HG02678 (cell line): ENCODE measurements around the gene TAOK1.

Experiments used
- ATAC-seq: cut with Tn5 transposase; IDR thresholded peaks from one replicate; pipeline ENCODE4 v1.9.1; 2021; ENCODE audit warnings: mild to moderate bottlenecking, moderate library complexity; ENCODE audit not compliant: unreplicated experiment

Gene TAOK1

GRCh38 chr17:29376667-29377270 is 13.4 kb upstream of the TAOK1 start:
- ATAC-seq = no peak

GRCh38 chr17:29378500-29378899 is 11.7 kb upstream of the TAOK1 start:
- no peak for ATAC-seq

DNA sequence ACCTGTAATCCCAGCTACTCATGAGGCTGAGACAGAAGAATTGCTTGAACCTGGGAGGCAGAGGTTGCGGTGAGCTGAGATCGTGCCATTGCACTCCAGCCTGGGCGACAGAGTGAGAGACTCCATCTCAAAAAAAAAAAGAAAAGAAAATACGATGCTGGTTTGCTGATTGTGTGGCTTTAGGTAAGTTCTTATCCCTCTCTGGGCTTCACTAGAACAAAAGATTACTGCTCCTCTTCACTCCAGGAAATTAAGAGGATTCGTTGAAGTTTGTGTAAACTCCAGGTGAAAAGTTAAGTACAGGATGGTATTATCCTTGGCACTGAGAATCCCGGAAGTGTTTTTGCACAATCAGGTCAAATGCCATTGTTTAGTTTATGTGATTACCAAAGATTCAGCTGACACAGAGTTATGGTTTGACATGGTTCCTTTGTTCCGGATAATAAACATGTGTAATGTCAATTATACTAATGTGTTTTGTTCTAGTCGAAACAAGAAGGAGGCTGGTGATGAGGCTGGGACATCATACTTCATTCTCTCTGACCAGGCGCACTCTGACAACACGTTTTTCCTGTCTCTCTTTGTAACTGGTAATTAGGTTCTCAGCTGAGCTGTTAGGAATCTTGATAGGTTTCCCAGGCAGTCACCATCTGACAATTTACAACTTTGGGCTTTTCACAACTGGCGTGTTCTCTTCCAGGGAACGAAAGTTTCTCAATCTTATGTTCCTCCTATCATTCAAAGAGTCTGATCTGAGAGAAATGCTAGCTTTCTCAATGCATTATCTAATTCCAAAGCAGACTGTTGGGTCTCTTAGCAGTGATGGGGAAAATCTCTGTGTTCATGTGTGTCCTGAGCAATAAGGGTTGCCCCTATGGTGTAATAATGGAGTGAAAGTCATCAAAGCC is 10.8 kb upstream of the TAOK1 start:
- no peak for ATAC-seq

GRCh38 chr17:29383686-29384085 is 6.5 kb upstream of the TAOK1 start:
- no peak for ATAC-seq

DNA sequence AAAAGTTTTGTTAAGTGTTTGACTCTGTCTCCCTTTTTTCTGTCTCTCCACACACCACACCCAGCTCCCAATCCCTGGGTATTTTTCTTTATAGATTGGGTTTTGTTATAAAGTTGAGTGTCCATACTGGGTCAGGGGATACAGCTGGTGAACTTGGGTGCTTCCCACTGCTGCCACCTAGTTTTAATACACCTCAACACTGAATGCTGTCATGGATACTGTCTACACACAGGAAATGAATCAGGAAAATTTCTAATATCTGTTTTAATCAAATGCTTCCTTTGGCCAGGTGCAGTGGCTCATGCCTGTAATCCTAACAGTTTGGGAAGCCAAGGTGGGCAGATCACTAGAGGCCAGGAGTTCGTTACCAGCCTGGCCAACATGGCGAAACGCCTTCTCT is 5.3 kb upstream of the TAOK1 start:
- ATAC-seq = no peak

DNA sequence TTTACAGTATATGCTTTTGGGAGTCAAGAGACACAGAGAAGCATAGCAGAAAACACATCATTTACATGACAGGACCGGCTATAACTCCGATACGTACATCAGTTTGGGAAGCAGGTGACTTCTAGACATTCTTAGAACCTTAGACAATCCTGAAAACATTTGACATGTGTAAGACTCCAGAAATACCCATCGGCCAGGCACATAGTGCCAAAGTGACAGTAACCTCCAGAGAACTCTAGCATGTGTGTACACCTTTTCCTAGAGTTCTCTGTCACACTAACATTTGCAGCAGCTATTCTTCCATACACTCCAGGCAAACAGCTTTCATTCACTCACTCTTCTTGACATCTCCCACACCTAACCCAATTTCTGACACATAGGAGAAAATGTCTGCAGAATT is 3.4 kb upstream of the TAOK1 start:
- ATAC-seq = no peak

DNA sequence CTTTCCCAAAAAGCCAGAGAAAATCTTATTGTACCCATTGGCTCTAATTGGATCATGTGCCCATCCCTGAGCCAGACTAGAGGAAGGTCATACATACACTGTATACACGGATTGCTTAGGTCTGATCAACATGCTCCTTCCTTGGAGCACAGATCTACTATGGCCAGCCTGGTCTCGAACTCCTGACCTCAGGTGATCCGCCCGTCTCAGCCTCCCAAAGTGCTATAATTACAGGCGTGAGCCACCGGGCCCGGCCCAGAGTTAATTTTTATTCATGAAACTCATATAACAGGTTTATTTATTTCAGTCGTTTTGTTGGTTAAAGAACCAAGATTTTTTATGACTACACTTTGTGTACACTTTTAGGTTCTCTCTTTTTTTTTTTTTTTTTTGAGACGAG is 1.2 kb upstream of the TAOK1 start:
- no peak for ATAC-seq

DNA sequence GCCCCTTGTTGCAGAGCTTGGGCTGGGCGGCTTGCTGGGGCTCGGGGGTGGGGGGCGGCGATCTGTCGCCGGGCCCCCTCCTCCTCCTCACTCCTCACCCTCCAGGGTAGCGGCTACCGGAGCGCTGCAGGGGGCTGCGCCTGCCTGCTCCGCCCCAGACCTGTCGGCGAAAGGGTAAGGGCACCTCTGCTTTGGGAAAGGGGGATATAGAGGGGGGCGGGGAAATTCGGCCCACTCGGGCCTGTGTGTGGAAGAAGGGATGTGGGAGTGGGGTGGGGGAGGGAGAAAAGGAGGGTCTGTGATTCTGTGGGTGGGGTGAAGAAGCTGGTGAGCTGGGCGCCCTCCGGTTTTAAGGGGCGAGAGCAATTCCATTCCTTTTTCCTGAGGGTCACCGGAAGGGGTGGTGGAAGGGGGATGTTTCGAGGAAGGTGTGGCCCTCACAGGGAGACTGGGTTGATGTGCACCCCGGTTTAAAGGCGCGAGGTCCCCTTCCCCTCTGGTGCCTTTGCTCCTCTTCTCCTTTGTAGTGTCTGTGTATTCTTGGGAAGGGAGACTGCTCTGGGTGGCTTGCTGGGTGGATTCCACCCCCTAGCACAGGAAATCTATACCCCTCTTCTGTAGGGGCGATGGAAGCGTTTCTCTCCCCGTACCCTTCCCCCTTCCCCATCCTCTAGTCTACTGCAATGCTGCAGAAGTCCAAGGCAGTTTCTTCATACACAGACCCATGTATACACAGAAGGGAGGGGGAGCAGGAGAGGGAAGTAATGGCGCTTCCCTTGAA is 878 bp downstream of the TAOK1 start:
- peak; percentile 11 for ATAC-seq

- ATAC-seq = no peak
These were observed 3.3 kb downstream of the TAOK1 start for GRCh38 chr17:29393436-29393835.

DNA sequence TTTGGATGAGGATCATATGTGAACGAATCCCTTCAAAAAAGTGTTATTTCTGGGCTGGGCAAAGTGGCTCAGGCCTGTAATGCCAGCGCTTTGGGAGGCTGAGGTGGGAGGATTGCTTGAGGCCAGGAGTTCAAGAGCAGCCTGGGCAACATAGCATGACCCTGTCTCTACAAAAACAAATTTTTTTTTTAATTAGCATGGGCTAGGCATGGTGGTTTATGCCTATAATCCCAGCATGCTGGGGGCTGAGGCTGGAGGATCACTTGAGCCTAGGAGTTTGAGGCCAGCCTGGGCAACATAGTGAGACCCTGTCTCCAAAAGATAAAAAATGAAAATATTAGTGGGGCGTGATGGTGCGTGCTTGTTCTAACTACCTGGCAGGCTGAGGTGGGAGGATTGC is 4.6 kb downstream of the TAOK1 start:
- no peak for ATAC-seq

DNA sequence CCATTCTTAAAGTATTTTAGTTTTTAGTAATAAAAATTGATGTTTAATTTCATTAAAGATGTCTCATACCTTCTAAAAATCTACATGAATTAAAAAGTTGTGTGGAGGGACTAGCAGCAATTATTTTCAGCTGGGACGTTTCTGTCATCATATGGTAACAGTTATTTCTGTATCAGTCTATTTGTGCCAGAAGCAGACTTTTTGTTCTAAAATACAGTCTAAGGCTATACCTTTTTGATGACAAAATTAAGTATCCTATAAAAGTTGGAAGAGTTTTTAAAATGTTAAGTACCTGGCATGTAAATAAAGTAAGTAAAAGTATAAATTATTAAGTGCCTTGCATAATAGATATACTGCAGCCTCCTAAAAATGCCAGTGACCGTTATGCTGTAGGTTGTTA is 5.9 kb downstream of the TAOK1 start:
- no peak for ATAC-seq

DNA sequence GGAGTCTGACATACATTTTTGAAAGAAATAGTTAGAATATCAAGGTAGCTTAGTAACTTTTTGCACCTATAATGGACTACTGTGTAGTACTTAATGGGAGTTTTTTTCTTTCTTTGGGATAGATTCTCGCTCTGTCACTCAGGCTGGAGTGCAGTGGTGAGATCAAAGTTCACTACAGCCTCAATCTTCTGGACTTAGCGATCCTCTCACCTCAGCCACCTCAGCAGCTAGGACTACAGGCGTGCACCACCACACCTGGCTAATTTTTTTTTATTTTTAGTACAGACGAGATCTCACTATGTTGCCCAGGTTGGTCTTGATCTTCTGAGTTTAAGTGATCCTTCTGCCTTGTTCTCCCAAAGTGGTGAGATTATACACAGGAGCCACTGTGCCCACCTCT is 9.5 kb downstream of the TAOK1 start:
- no peak for ATAC-seq

- ATAC-seq = no peak
These were observed 10.7 kb downstream of the TAOK1 start for GRCh38 chr17:29400818-29401217.

GRCh38 chr17:29401258-29401657 is 11.1 kb downstream of the TAOK1 start:
- no peak for ATAC-seq

DNA sequence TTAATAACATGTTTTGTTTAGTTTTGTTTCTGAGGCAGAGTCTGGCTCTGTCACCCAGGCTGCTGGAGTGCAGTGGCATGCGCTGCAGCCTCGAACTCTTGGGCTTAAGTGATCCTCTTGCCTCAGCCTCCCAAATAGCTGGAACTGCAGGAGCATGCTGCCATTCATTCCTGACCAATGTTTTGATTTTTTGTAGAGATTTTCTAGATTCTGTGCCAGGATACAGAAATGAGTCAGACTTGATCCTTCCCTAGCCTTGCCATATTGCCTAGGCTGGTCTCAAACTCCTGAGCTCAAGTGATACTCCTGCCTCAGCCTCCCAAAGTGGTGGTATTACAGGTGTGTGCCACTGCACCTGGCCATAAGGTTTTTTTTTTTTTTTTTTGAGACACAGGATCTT is 17.7 kb downstream of the TAOK1 start:
- no peak for ATAC-seq

DNA sequence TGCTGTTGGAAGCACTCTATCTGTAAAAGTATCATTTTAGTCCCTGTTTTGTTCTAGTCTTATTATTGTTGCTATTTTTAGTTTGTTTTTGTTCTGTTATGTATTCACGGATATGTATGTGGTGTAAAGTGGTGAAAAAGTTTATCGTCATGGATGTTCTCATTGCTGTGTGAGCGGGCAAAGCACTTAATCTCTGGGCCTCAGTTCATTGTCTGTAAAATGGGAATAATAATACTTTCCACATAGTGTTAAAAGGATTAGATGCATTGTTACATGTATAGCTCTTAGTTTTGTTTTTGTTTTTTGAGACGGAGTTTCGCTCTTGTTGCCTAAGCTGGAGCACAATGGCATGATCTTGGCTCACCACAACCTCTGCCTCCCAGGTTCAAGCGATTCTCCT is 19.8 kb downstream of the TAOK1 start:
- no peak for ATAC-seq

DNA sequence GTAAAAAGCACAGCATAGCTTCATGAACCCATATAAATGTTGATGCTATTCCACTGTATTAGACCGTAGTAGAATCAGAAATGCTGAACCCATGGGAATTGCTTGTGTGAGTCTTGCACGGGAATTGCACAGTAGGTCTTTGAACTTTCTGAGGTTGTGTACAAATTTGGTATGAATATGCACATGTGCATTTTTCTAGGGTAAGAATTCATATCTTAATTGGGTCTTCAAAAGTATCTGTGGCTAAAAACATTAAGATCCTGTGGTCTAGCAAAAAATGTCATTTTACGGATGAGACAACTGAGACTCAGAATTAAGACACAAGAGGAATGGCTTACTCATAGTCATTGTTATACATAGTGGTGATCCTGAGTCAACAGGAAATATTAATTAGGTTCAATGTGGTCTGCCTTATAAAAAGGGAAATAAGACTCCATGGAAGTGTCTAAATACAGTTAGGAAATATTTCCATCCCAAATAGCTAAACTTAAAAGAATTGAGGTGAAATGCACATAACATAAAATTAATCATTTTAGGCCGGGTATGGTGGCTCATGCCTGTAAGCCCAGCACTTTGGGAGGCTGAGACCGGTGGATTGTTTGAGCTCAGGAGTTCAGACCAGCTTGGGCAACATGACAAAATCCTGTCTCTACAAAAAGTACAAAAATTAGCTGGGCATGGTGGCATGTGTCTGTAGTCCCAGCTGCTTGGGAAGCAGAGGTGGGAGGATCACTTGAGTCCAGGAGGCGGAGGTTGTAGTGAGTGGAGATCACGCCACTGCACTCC is 22.8 kb downstream of the TAOK1 start:
- ATAC-seq = no peak

DNA sequence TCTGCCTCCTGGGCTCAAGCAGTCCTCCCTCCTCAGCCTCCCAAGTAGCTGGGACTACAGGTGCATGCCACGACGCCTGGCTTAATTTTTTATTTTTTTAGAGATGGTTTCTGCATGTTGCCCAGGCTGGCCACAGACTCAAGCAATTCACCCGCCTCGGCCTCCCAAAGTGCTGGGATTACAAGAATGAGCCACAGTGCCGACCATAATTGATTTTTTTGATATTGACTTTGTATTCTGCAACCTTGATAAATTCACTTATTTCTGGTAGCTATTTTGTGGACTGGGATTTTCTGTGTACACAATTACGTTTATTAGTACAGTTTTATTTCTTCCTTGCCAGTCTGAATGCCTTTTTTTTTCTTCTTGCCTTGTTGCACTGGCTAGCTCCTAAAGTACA is 30.0 kb downstream of the TAOK1 start:
- no peak for ATAC-seq

GRCh38 chr17:29430275-29430674 is 40.1 kb downstream of the TAOK1 start:
- ATAC-seq = no peak

DNA sequence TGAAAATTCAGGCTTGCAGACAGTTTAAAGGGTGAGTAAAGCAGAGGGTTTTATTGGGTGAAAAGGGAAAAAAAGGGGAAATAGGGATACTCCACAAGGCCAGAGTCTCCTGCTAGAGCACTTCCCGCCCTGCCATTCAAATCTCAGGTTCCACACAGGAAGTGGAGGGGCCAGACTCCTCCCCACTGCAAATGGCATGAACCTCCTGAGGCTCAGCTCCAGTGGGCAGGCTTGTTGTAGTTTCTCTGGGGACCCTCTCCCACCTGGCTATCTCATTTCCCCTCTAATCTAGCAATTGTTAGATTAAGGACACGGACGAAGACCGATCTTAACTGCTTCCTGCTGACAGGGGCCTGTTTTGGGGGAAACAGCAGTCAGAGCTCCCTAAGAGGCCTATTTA is 43.4 kb downstream of the TAOK1 start:
- ATAC-seq = no peak

- no peak for ATAC-seq
These were observed 44.4 kb downstream of the TAOK1 start for GRCh38 chr17:29434550-29434949.
